WI38 (cell line): ENCODE data around the gene ANGPTL4.
A peak's percentile ranks its signal among the peaks of the same experiment; 100 is the strongest.
"Not testable (repeated sequence)": the region's sequence is repeated elsewhere in the genome, so short reads cannot be mapped to it uniquely, and the experiment has no call there.

Experiments
- H3K4me3 ChIP-seq: 2 replicates; pipeline ENCODE4 v1.5.1; 2011; ENCODE audit warnings: low read depth, mild to moderate bottlenecking, control low read depth, low read length
- TF ChIP-seq, protein P1 (sequence below): IDR thresholded peaks from 2 replicates; pipeline ENCODE4 v1.5.1; 2012; ENCODE audit warnings: low read depth, mild to moderate bottlenecking, control low read depth, low read length

ANGPTL4 gene

DNA sequence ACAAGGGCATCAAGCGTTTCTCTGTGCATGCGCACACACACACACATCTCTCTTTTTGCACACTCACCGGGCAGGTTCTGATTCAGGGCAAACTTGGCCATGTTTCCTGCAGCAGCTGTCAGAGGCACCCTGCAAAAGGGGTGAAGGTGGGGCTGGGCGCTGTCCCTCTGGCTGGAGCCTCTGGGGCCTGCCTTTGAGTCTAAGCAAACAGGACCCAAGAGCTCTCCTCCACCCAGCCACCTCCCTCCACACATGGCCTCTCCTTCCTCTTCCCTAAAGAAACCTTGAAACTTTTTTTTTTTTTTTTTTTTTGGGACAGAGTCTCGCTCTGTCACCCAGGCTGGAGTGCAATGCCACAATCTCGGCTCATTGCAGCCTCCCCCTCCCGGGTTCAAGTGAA lies 26.2 kb upstream of the ANGPTL4 start:
- H3K4me3 ChIP-seq: no peak overlapping the region
- TF ChIP-seq, protein P1, sequence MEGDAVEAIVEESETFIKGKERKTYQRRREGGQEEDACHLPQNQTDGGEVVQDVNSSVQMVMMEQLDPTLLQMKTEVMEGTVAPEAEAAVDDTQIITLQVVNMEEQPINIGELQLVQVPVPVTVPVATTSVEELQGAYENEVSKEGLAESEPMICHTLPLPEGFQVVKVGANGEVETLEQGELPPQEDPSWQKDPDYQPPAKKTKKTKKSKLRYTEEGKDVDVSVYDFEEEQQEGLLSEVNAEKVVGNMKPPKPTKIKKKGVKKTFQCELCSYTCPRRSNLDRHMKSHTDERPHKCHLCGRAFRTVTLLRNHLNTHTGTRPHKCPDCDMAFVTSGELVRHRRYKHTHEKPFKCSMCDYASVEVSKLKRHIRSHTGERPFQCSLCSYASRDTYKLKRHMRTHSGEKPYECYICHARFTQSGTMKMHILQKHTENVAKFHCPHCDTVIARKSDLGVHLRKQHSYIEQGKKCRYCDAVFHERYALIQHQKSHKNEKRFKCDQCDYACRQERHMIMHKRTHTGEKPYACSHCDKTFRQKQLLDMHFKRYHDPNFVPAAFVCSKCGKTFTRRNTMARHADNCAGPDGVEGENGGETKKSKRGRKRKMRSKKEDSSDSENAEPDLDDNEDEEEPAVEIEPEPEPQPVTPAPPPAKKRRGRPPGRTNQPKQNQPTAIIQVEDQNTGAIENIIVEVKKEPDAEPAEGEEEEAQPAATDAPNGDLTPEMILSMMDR: no peak

DNA sequence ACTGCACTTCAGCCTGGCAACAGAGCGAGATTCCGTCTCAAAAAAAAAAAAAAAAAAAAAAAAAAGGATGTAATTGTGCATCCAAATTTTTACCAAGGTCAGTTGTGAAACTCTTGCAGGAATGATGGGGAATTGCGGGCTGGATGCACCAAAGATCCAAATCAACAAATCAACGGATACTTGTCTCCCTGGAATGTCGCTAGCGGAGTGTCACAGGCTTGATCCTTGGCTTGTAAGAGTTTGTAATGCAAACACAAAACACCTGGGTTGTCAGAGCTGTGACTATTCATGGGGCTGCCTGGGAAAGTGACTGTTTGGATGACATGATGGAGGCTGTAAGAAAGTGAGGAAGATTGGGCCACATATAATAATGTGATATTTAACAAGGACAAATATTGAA lies 25.1 kb upstream of the ANGPTL4 start:
- TF ChIP-seq, protein P1: no peak
- H3K4me3 ChIP-seq: no peak overlapping the region

DNA sequence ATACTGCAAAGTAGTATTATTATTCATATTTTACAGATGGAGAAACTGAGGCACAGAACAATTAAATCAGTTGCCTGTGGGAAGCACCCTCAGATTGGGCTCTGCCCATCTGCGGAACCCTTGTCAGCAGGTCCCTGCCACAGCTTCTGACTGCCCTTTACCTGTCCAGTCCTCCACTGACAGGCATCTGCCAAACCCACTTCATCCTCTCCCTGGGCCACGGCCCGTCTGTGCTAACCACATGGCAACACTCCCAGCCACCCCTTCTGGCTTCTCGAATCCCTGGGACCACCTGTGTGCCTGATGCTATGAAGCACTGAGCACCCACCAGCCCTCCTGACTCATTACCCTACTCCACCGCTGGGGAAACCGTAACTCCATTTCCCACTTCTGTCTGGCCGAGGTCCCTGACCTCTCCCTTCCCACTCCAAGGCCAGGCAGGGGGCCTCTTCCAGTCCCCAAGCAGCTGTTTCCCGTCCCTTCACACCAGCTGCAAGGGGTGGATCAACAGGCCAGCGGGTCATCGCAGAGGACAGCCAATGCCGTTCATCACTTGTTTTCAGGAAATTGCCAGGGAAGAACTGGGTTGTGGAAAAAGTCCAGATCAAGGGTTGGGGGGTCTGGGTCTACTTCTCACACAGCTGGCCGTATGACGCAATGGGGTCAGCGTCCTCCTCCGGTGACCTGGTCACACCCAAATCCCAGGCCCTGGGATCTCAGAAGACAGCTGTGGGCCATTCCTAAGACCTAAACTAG lies 23.4 kb upstream of the ANGPTL4 start:
- H3K4me3 ChIP-seq: no peak overlapping the region
- TF ChIP-seq, protein P1: 0 out of 2 replicates have a peak, but pooled peaks have one; percentile 9

DNA sequence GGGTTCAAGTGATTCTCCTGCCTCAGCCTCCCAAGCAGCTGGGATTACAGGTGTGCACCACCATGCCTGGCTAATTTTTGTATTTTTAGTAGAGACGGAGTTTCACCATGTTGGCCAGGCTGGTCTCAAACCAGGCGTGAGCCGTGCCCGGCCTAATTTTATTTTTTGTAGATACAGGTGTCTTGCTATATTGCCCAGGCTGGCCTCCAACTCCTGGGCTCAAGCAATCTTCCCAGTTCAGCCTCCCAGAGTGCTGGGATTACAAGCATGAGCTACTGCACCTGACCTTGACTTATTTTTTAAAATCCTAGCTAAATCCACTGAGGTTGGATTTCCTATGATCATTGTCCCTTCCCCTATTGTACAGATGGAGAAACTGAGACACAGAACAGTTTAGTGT lies 22.5 kb upstream of the ANGPTL4 start:
- not testable (repeated sequence) for H3K4me3 ChIP-seq

DNA sequence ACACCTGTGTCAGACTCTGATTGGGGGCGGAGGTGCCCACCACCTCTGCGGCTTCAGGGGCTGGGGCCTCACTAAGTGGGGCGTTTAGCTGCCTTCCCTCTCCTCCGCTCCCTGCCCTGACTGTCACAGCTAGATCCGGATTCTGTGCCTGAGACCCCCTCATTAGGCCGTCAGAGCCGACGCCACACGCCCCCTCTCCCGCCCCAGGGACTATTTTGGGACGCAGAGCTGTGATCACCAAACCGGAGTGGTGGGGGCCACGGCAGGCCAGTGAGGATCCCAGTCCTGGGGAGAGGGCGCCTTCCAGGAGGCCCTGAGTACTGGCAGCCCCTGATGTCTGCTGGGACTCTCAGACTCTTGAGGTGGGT lies 21.7 kb upstream of the ANGPTL4 start:
- TF ChIP-seq, protein P1: no peak
- H3K4me3 ChIP-seq: no peak overlapping the region

DNA sequence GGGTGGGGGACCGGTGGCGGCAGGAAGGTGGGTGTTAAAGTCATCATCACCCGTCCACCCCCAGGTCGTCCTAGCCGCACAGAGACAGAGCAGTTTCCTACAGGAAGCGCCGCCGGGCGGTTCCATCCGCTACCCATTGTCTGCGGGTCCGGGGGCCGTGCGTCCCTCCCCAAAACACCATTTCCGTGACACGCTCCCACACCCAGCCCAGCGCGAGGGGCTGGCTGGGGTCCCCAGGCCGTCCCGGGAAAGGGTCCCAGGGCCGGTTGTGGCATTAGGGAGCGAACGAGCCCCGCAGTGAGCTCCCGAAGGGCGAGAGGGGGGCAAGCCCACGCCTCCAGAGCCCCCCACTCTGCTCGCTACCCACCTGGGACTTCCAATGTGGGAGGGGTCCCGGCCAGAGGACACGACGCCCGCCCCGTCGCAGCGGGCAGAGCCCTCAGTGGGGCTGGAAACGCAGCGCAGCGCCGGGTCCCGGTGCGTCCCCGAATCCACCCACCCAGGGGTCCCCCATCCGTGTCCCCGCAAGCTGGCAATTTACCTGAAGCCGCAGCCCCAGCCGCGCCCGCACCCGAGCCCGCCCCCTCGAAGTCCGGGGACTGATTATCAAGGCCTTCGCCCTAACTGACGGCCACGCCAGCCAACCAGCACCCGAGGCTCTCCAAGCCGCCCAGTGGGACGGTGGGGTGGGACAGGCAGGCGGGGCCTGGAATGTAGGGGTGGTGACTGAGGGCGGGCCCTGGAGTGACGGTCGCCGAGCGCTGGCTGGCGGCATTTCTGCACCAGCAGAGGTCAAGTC lies 21.1 kb upstream of the ANGPTL4 start, which contains the start of gene KANK3:
Gene KANK3 (minus strand): TSS at position 579 of the 799 bp plus-strand sequence. CDS start 5,434 bp downstream, outside the sequence.
- TF ChIP-seq, protein P1: no peak

DNA sequence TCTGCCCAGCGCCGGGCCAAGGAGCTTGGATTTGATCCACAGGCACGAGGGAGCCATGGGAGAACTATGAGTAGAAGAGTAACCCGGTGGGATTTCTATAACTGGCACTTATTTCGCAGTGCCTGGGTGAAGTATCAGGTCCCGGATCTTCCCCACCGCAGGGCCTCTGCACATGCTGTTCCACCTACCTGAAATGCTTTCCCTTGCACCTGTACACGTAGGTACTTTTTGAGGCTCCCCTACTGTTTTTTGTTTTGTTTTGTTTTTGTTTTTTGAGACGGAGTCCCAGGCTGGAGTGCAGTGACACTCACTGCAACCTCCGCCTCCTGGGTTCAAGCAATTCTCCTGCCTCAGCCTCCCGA lies 20.5 kb upstream of the ANGPTL4 start:
- no peak overlapping the region for H3K4me3 ChIP-seq

More for the DNA sequence above, 21.1 kb upstream of the ANGPTL4 start, which contains the start of gene KANK3:
- H3K4me3 ChIP-seq: peak within 1 kb of the TSS; percentile 38

DNA sequence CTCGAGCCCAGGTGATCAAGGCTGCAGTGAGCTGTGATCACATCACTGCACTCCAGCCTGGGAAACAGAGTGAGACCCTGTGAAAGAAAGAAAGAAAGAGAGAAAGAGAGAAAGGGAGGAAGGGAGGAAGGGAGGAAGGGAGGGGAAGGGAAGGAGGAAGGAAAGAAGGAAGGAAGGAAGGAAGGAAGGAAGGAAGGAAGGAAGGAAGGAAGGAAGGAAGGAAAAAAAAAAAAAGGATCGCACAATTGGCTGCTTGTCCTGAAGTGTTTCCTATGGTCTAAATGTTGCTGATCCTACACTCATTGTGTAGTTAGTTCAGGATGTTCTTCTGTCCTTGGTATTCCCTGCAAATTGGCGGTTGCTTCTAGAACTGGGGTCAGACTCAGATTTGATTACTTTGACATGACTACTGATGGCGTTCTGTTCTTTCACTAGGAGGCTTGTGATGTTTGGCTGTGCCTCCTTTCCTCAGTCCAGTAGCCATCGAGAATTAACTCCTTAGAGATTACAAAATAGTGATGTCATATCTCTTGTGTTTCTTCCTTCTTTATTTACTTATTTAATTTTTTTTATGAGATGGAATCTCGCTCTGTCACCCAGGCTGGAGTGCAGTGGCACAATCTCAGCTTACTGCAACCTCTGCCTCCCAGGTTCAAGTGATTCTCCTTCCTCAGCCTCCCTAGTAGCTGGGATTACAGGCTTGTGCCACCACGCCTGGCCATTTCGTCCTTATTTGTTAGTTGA lies 14.2 kb upstream of the ANGPTL4 start:
- H3K4me3 ChIP-seq: not testable (repeated sequence)

More for the DNA sequence above, 20.5 kb upstream of the ANGPTL4 start:
- TF ChIP-seq, protein P1: no peak
